ENCODE data around the gene AGBL5. TPM values are rescaled to one million over a fixed set of nuclear protein-coding genes. Genes with fewer than 3 reads are reported as not detected.

AGBL5 gene
- total and polyA plus RNA-seq, 9 of the 15 experiments (the other 6 are each of a cell fraction or from before 2014, with no cell fraction given), result 3.3 to 52.7 (median 26.2) TPM

- 0 out of 2 replicates have a peak, but pooled peaks have one; percentile 72 for TF ChIP-seq FOXP1 (CRISPR knock-in tag; IDR thresholded peaks at IDR 0.05)
- no peak for TF ChIP-seq ETV1 (tag; conservative IDR thresholded peaks at IDR 0.05; ENCODE audit: low read depth)
- peak in 2 of 3 experiments; percentile 76 to 77 for TF ChIP-seq YY1 (IDR thresholded peaks at IDR 0.05; ENCODE audit: borderline replicate concordance in 1 of 3, control insufficient read depth in 1 of 3, extremely low read depth in 1 of 3, insufficient read depth in 3 of 3, insufficient read length in 1 of 3, insufficient replicate concordance in 2 of 3, low read depth in 1 of 3, low read length in 2 of 3)
- TF ChIP-seq ZKSCAN3 (CRISPR knock-in tag; IDR thresholded peaks at IDR 0.05), result no peak
- no peak for TF ChIP-seq TEAD2 (tag; IDR thresholded peaks at IDR 0.05)
- no peak for TF ChIP-seq NR2F6 (CRISPR knock-in tag; IDR thresholded peaks at IDR 0.05)
- TF ChIP-seq POLR3G (IDR thresholded peaks at IDR 0.05; ENCODE audit: extremely low read depth, insufficient read length, insufficient replicate concordance), result no peak
- peak; percentile 74 for TF ChIP-seq CREB1 (IDR thresholded peaks at IDR 0.05)
- peak; percentile 46; the same call in 1 of the 2 replicates for TF ChIP-seq CREB1 (CRISPR knock-in tag; IDR thresholded peaks at IDR 0.05)
- TF ChIP-seq MECOM (CRISPR knock-in tag; IDR thresholded peaks at IDR 0.05), result peak; percentile 66; the same call in 1 of the 2 replicates
- no peak for TF ChIP-seq ZNF311 (CRISPR knock-in tag; IDR thresholded peaks at IDR 0.05)
- no peak for TF ChIP-seq DNMT1 (IDR thresholded peaks at IDR 0.05)
- TF ChIP-seq ZNF609 (CRISPR knock-in tag; IDR thresholded peaks at IDR 0.05; ENCODE audit: borderline replicate concordance), result no peak
- TF ChIP-seq NFRKB (IDR thresholded peaks at IDR 0.05; ENCODE audit: low read depth), result no peak
- no peak for TF ChIP-seq FOXP4 (CRISPR knock-in tag; IDR thresholded peaks at IDR 0.05; ENCODE audit: borderline replicate concordance)
- no peak for TF ChIP-seq MIER1 (IDR thresholded peaks at IDR 0.05; ENCODE audit: low read depth)
- TF ChIP-seq RBM17 (IDR thresholded peaks at IDR 0.05; ENCODE audit: borderline replicate concordance, low read depth, low read length), result no peak
- TF ChIP-seq CCNT2 (IDR thresholded peaks at IDR 0.05; ENCODE audit: borderline replicate concordance, extremely low read depth, insufficient read length, low read depth, low read length), result peak; percentile 87
- TF ChIP-seq ZNF507 (tag; conservative IDR thresholded peaks at IDR 0.05), result no peak
- TF ChIP-seq KDM2B (CRISPR knock-in tag; IDR thresholded peaks at IDR 0.05), result no peak
- TF ChIP-seq ZFPM2 (CRISPR knock-in tag; IDR thresholded peaks at IDR 0.05), result no peak
- TF ChIP-seq DACH1 (IDR thresholded peaks at IDR 0.05; ENCODE audit: partially characterized antibody), result no peak
Measured at GRCh38 chr2:27032495-27033252, 18.8 kb upstream of the AGBL5 start, which contains the start of gene TMEM214 (continued).
